ENCODE measurements around the gene IFT81.
"Not testable (repeated sequence)": the region's sequence is repeated elsewhere in the genome, so short reads cannot be mapped to it uniquely, and the experiment has no call there.

Gene IFT81

DNA sequence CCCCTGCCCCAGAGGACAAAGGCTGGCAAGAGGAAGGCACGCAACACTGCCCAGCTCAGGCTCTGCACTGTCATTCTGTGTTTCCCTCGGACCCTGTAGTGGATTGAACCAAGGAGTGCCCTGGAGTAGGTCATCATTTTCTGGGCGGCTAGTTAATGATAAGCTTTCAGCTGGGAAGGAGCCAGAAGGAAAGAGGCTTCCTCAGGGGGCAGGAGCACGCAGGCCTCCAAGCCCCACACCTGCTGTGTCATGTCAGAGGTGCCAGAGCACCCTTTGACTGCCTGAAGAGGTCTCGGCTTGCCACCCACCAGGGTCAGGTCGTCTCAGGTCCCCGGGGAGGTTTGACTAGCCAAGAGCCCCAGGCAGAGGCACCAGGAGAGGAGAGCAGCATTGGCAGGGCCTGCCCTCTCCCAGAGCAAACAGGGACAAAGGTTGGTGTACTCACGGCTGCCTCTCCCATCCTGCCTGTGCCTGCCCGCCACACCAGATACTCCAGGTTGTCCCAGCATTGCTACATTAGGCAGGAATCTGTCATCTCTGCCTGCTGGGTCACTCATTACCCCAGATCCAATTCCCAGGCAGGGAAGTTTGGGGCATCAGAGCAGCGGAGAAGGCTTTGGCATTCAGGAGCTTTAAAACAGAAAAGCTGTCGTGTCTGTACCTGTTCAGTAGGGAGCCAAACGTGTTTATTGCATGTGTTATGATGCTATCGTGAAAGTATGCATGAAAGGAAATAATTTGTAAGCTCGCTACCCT lies 123.4 kb downstream of the IFT81 start:
- DNase-seq (ENCODE audit: low spot score): no peak

DNA sequence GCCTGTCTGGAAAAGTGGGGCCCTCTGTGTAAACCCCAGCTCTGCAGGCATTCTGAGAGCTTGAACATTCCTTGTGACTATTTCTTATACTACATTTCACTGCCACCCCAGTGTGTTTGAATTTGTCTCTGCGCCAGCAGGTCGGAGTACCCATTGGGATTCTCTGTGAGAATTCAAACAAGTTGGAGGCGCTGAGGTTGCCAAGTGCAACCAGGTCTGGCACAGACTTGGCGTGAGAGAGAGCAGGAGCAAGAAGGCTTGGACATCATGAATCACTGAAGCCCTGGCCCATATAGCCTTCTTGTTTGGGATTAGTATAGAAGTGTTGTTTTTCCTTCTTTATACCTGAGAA lies 123.9 kb downstream of the IFT81 start:
- DNase-seq (ENCODE audit: low spot score): no peak

DNA sequence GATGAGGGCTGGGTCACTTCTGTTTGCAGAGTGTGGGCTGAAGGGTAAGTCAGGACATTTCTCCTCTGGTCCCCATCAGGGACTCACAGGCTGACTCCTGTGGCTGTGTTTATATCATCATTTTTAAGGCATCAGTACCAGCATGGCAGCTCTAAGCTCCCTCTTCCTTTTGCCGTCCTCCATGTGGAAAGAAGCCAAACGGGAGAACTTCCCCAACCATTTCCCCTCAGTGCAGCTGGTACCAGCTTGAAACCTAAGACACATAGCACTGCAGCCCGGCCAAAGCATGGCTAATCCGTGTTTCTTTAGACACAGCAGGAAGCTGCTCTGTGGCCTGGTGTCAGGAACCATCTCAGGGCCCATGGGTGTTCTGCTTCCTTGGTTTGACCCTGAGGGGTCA lies 124.9 kb downstream of the IFT81 start:
- no peak for DNase-seq (ENCODE audit: low spot score)

DNA sequence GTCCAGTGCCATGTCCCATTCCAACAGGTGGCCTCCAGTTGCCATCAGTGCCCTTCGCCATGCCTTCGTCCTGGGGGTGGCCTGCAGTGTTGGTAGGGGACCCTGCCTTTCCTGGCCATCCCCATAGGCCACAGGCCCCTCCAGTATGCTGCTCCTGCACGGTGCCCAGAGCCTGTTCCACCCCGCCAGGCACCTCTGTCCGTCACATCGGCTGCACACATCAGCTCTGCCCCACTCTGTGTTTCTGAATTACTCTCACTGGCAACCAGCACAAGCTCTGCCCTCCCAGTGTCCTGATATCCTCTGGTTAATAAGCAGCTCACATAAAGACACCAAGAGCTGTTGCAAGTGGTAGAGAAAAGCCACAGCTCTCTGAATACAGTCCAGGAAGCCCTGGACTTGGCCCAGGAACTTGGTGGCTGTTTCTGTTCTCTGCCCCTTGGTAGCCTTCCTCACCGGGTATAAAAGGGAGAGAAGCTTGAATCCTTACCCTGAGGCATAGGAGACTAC lies 125.6 kb downstream of the IFT81 start:
- DNase-seq (ENCODE audit: low spot score): no peak

DNA sequence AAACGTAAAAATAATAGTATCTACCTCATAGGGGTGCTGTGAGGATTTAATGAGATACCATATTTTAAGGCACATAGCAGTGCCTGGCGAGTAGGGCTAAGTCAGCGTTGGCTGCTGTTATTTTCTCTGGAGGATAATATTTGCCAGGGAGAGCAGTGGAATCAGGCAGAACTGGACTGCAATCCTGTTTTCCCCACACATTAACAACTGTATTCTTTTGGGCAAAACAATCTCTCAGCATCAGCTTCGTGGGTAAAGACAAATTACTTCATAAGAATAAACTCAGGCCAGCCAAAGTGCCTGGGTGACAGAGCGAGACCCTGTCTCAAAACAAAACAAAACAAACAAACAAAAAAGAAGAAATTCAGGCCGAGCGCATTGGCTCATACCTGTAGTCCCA lies 127.2 kb downstream of the IFT81 start:
- no peak for DNase-seq (ENCODE audit: low spot score)

DNA sequence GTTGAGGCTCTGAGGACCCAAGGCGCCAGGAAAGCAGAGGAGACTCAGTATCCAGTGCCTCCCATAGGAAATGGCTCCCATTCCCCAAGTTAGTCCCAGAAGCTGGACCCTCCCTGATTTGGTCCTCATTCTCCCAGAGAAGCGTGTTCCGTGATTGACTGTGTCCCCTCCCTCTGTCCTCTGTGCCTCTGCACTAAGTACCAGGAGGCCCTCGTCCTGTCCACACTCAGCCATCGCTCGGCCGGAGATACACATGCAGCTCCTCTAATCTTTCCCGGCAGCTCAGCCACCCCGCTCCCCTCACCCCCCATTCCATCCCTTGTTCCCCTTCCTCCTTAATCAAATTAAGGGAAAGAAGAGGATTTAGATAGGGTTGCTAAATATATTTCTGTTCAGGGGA lies 128.6 kb downstream of the IFT81 start:
- no peak for DNase-seq (ENCODE audit: low spot score)

DNA sequence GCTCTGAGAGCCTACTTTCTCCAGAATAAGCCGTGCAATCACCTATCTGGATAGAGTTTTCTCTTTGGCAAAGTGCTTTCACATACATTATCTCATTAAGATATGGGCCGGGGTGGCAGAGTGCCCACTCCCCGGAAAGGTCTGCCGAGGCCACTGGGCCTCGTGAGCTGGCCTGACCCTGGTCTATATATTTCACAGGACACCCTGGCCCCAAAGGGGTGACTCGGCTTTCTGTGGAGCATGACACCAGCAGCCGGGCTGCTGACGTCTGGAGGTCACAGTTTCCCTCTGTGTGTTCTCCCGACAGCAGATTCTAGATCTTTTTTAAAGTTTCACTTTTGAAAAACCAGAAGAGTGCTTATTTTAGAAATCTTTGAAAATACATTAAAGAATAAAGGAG lies 129.0 kb downstream of the IFT81 start:
- no peak for DNase-seq (ENCODE audit: low spot score)

DNA sequence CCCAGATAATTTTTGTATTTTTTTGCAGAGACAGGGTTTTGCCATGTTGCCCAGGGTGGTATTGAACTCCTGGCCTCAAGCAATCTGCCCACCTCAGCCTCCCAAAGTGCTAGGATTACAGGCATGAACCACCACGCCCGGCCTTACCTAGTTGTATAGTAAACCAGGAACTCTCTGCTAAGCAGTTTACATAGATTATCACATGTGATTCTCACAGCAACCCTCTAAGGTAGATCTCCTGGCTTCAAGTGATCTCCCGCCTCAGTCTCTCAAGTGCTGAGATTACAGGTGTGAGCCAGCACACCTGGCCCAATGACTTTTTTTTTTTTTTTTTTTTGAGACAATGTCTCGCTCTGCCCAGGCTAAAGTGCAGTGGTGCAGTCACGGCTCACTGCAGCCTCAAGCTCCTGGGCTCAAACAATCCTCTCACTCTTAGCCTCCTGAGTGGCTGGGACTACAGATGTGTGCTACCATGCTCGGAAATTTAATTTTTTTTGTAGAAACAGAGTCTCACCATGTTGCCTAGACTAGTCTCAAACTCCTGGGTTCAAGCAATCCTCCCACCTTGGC lies 130.9 kb downstream of the IFT81 start:
- no peak for DNase-seq (ENCODE audit: low spot score)

DNA sequence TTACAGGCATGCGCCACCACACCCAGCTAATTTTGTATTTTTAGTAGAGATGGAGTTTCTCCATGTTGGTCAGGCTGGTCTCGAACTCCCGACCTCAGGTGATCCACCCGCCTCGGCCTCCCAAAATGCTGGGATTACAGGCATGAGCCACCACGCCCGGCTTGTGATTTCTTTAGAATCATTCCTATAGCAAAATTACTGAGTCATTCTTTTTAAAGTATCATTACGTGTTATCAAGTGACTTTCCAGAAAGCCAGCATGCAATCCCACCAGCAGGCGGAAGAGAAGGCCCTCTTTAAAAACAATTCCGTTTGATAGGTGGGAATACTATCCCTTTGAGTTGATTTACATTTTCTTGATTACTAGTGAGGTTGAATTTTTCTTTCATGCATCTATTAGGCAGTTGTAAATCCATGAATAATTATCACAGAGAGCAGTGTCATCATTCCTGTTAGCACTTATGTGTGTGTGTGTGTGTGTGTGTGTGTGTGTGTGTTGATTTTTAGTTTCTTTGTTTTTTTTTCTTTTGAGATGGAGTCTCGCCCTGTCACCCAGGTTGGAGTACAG lies 131.8 kb downstream of the IFT81 start:
- DNase-seq (ENCODE audit: low spot score): not testable (repeated sequence)

DNA sequence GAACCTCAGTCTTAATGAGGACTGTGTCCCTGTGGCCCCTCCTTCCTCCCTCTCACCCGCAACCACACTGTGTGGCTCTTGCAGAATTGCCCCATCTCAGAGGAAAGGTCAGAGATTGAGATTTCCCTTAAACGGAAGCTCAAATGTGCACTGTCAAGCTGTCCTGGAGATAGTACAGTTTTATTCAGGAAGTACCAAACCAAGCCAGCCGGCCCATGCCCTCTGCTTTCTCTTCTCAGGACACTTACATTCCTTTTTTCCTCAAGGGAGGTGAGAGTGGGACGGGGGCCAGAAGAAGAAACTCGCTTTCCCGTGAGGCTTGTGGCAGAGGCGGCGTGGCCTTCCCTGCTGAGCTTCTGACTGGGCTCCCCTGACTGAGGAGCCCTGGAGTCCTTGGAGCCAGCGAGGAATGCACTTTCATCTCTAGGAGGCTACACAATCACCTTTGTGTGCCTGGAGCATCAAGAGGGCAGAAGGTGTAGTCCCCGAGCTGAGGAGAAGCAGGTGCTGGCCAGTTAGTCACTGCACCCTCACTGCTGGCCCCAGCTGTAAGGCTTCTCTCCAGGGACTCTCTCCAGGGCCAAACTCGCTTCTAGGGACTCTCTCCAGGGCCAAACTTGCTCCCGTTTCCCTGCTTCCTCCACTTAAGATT lies 132.7 kb downstream of the IFT81 start:
- DNase-seq (ENCODE audit: low spot score): no peak

DNA sequence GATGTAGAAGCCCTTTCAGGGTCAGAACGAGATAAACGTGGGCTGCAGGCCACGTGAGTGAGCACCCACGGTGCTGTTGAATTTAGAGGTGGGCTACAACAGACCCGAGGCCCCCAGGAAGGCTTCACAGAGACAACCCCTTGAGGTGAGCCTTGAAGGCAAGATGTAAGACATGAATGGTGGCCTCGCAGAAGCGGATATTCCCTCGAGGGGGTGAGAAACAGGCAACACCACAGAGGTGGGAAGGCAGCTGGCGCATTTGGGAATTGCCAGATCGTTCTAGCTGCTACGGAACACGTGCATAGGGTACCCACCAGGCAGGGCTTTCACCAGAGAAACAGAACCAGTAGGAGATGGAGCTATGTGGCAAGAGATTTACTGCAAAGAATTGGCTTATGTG lies 134.3 kb downstream of the IFT81 start:
- no peak for DNase-seq (ENCODE audit: low spot score)

DNA sequence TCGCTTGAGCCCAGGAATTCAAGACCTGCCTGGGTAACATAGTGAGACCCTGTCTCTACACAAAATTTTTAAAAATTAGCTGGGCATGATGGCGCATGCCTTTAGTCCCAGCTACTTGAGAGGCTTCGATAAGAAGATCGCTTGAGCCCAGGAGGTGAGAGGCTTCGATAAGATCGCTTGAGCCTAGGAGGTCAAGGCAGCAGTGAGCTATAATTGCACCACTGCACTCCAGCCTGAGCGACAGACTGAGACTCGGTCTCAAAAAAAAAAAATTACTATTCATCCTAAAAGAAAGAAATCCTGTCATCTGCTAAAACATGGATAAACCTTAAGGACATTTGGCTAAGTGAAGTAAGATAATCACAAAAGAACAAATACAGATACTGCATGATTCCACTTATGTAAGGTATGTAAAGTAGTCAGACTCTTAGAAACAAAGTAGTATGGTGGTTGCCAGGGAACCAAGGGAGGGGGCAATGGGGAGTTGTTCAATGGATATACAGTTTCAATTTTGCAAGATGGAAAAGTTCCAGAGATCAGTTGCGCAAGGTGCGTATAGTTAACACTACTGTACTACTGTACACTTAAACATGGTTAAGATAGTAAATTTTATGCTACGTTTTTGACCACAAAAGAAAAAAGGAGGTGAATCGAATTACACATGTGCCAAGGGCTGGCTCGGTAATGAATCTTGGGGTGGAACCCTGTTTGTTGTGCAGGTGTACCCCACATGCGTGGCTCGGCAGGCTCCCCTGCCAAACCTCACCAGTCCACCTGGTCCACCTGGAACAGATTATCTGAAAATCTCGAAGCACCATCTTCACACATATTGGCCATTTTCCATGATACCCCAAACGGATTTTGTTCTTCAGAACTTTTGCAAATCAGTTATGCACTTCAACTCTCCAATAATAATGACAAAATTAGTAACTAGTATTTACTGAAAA lies 138.6 kb downstream of the IFT81 start:
- DNase-seq (ENCODE audit: low spot score): no peak

DNA sequence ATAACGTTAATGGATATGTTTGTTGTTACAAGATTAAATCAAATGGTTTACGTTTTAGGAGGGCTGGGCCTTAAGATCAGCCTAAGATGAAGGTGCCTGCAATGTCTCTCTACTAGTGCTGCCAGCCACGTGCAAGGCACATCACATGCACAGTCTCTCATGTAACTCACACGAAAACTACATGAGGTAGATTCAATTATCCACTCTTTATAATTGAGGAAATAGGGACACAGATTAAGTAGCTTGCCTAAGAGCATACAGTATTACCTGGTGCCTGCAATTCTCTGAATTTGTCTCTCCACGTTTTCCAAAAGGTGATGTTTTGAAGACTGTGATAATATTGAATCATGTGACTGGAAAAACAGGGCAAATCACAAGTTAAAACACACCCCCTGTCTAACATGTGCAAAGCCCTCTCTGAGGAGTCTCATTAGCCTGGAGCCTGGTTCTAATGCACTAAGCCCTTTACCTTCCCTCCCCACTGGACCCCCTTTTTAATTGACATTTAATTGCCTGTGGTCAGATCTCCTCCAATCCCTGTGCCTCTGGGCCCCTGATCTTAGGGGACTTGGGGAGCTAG lies 142.3 kb downstream of the IFT81 start:
- no peak for DNase-seq (ENCODE audit: low spot score)

DNA sequence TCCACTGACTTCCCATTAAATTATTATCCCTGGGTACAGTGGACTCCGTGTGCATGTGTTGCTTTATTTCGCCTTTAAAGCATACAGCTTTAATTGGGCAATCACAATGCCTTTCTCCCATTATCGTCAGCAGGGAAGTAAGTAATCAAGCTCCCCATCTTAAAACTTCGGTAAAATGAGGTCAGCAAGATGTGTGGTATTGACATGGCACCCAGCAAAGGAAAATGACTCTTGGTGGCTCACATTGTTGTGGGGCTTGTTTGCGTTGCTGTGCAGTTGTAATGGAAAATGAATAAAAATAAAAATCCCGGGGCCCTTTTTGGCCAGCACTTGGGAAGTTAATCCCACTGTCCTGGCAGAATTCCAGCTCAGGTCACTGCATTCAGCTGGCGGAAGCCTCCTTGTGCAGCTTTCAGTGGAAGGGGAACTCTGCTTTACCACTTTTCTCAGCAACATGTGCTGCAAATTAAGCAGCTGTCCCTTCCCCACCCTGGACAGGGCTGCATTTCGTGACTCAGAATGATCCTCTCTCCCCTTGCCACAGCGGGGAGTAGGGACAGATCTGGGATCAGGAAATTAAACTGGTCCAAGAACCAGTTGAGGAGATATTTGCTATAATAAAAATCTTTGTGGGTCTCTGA lies 142.9 kb downstream of the IFT81 start:
- no peak for DNase-seq (ENCODE audit: low spot score)
